ENCODE measurements around the gene AKAP13. TPM values are rescaled to one million over a fixed set of nuclear protein-coding genes. Genes with fewer than 3 reads are reported as not detected.

The AKAP13 gene
- total RNA-seq, 1 experiment from 2014 or later, result 49.6 TPM

DNA sequence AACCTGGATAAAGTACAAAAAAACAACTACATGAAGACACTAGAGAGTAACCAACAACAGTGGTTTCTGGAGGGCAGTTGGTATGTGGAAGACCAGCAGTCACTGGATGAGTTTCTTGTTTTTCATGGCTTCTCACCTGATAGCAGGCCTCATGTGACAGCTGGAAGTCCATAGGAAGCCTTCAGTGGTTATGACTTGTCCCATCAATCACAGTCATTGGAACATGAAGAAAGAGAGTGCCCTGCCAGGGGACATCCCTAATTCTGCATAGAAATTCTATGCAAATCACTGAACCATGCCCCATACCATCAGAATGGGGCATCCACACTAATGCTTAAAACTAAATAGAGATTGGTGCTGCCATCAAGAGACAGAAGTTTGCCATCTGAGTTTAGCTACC lies 81.6 kb downstream of the AKAP13 start:
- Mint-ChIP-seq H3K4me3 (ENCODE audit: unreplicated experiment) (no peak overlapping the region), H3K27ac (ENCODE audit: unreplicated experiment) (no peak overlapping the region), H3K27me3 (ENCODE audit: insufficient read depth, unreplicated experiment) (no peaks in the 10 kb centered on the region), H3K9me3 (ENCODE audit: unreplicated experiment) (no peaks in the 10 kb centered on the region), H3K36me3 (ENCODE audit: insufficient read depth, unreplicated experiment) (no peaks in the 10 kb centered on the region), H3K4me1 (ENCODE audit: low read depth, unreplicated experiment) (peaks cover 17% of the 10 kb centered on the region)
- H3K27me3 ChIP-seq (replicated peaks; ENCODE audit: control insufficient read depth, insufficient read depth, low read length), result no peaks in the 10 kb centered on the region
- ChIA-PET POLR2A (no interaction called here), CTCF (no interaction called here)
- no peak for DNase-seq
- H3K9me3 ChIP-seq, result no peaks in the 10 kb centered on the region
- no TSS peak for BruUV-seq (replicated peaks)
- intact Hi-C loops (cut with micrococcal nuclease; ENCODE audit: unreplicated experiment), result no loop called here
- H3K4me3 ChIP-seq (ENCODE audit: low read depth, low read length), result no peak overlapping the region
- H3K4me1 ChIP-seq, result peaks cover 17% of the 10 kb centered on the region
- TF ChIP-seq CTCF (IDR thresholded peaks at IDR 0.05; ENCODE audit: insufficient read depth in 1 of 2, low read depth in 1 of 2, low read length in 1 of 2, severe bottlenecking in 1 of 2, unreplicated experiment in 1 of 2), result no peak
- H3K36me3 ChIP-seq (ENCODE audit: control insufficient read depth, insufficient read depth, low read length), result no peaks in the 10 kb centered on the region

GRCh38 chr15:85463276-85463892 lies 83.0 kb downstream of the AKAP13 start:
- Histone ChIP-seq H3K36me3 (ENCODE audit: control insufficient read depth, insufficient read depth, low read length) (no peaks in the 10 kb centered on the region), H3K27me3 (replicated peaks; ENCODE audit: control insufficient read depth, insufficient read depth, low read length) (no peaks in the 10 kb centered on the region), H3K9me3 (no peaks in the 10 kb centered on the region), H3K4me3 (ENCODE audit: low read depth, low read length) (no peak overlapping the region), H3K4me1 (peaks cover 13% of the 10 kb centered on the region)
- intact Hi-C loops (cut with micrococcal nuclease; ENCODE audit: unreplicated experiment), result no loop called here
- POLR2A ChIA-PET, result no interaction called here
- no peak for DNase-seq
- H3K9me3 Mint-ChIP-seq (ENCODE audit: unreplicated experiment), result no peaks in the 10 kb centered on the region
- TF ChIP-seq CTCF (IDR thresholded peaks at IDR 0.05; ENCODE audit: insufficient read depth in 1 of 2, low read depth in 1 of 2, low read length in 1 of 2, severe bottlenecking in 1 of 2, unreplicated experiment in 1 of 2), result no peak
- no peak overlapping the region for H3K4me3 Mint-ChIP-seq (ENCODE audit: unreplicated experiment)
- CTCF ChIA-PET, result no interaction called here
- H3K36me3 Mint-ChIP-seq (ENCODE audit: insufficient read depth, unreplicated experiment), result no peaks in the 10 kb centered on the region
- no peaks in the 10 kb centered on the region for H3K27me3 Mint-ChIP-seq (ENCODE audit: insufficient read depth, unreplicated experiment)
- no TSS peak for BruUV-seq (replicated peaks)
- H3K27ac Mint-ChIP-seq (ENCODE audit: unreplicated experiment), result no peak overlapping the region
- peaks cover 17% of the 10 kb centered on the region for H3K4me1 Mint-ChIP-seq (ENCODE audit: low read depth, unreplicated experiment)

- peaks cover 9% of the 10 kb centered on the region for H3K4me1 ChIP-seq
- no peaks in the 10 kb centered on the region for H3K36me3 ChIP-seq (ENCODE audit: control insufficient read depth, insufficient read depth, low read length)
- intact Hi-C loops (cut with micrococcal nuclease; ENCODE audit: unreplicated experiment), result no loop called here
- no TSS peak for BruUV-seq (replicated peaks)
- peaks cover 17% of the 10 kb centered on the region for H3K4me1 Mint-ChIP-seq (ENCODE audit: low read depth, unreplicated experiment)
- no peaks in the 10 kb centered on the region for H3K9me3 ChIP-seq
- no peaks in the 10 kb centered on the region for H3K9me3 Mint-ChIP-seq (ENCODE audit: unreplicated experiment)
- no peak overlapping the region for H3K27ac Mint-ChIP-seq (ENCODE audit: unreplicated experiment)
- no peak overlapping the region for H3K4me3 ChIP-seq (ENCODE audit: low read depth, low read length)
- ChIA-PET POLR2A (no interaction called here), CTCF (no interaction called here)
- H3K27me3 Mint-ChIP-seq (ENCODE audit: insufficient read depth, unreplicated experiment), result no peaks in the 10 kb centered on the region
- TF ChIP-seq CTCF (IDR thresholded peaks at IDR 0.05; ENCODE audit: insufficient read depth in 1 of 2, low read depth in 1 of 2, low read length in 1 of 2, severe bottlenecking in 1 of 2, unreplicated experiment in 1 of 2), result no peak
- no peaks in the 10 kb centered on the region for H3K36me3 Mint-ChIP-seq (ENCODE audit: insufficient read depth, unreplicated experiment)
- no peak overlapping the region for H3K4me3 Mint-ChIP-seq (ENCODE audit: unreplicated experiment)
- H3K27me3 ChIP-seq (replicated peaks; ENCODE audit: control insufficient read depth, insufficient read depth, low read length), result no peaks in the 10 kb centered on the region
- DNase-seq, result no peak
These were observed 83.6 kb downstream of the AKAP13 start for GRCh38 chr15:85463976-85464375.
